Right lobe of liver (tissue), 4 donors: ENCODE results near the gene ACTR6.

ENCODE experiments used
- CTCF ChIP-seq, 4 donors: fragments of 200-600 bp in 3 of 4; fragments of 450-650 bp in 1 of 4; IDR thresholded peaks; one replicate each; pipeline versions ENCODE4 v1.5.1 to v1.8.0; 2016 to 2022; ENCODE audit warnings: antibody characterized with exemption in 4 of 4, mild to moderate bottlenecking in 2 of 4
- POLR2A ChIP-seq: fragments of 450-650 bp; IDR thresholded peaks from one replicate; pipeline ENCODE4 v1.6.1; 2017; ENCODE audit warnings: antibody characterized with exemption, mild to moderate bottlenecking
- donor health status: DM: no; HTN: no; CAD: no.
- donor health status: DM: no; HTN: no; CAD: no.
- donor health status: DM: no; HTN: yes; CAD: no.

GRCh38 chr12:100234591-100235304 lies 34.1 kb downstream of the ACTR6 start:
- TF ChIP-seq CTCF (IDR thresholded peaks at IDR 0.05): peak; percentile 75 to 83 (median 76)
- no peak for TF ChIP-seq POLR2A
